ENCODE data around the gene MAG. TPM values are rescaled to one million over a fixed set of nuclear protein-coding genes. Genes with fewer than 3 reads are reported as not detected.

Gene MAG
- total RNA-seq, 1 donor from 2014 or later = not detected

DNA sequence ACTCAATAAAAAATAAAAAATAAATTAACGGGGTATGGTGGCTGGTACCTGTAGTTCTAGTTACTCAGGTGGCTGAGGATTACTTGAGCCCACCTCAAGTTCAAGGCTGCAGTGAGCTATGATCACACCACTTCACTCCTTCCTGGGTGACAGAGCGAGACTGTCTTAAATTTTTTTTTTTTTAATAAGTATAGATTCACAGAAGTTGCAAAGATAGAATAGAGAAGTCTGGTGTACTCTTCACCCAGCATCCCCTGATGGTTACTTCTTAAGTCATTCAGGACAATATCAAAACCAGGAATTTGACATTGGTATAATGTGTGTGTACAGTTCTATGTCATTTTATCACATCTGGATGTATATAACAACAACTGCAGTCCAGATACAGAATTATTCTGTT, 29.3 kb downstream of the MAG start:
- TF ChIP-seq, protein P1, sequence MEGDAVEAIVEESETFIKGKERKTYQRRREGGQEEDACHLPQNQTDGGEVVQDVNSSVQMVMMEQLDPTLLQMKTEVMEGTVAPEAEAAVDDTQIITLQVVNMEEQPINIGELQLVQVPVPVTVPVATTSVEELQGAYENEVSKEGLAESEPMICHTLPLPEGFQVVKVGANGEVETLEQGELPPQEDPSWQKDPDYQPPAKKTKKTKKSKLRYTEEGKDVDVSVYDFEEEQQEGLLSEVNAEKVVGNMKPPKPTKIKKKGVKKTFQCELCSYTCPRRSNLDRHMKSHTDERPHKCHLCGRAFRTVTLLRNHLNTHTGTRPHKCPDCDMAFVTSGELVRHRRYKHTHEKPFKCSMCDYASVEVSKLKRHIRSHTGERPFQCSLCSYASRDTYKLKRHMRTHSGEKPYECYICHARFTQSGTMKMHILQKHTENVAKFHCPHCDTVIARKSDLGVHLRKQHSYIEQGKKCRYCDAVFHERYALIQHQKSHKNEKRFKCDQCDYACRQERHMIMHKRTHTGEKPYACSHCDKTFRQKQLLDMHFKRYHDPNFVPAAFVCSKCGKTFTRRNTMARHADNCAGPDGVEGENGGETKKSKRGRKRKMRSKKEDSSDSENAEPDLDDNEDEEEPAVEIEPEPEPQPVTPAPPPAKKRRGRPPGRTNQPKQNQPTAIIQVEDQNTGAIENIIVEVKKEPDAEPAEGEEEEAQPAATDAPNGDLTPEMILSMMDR (IDR thresholded peaks at IDR 0.05; ENCODE audit: unreplicated experiment) = no peak
- Mint-ChIP-seq H3K4me1 (ENCODE audit: unreplicated experiment) (peaks cover 7% of the 10 kb centered on the region), H3K4me3 (ENCODE audit: unreplicated experiment) (no peak overlapping the region), H3K36me3 (ENCODE audit: low read depth, unreplicated experiment) (no peaks in the 10 kb centered on the region), H3K27ac (ENCODE audit: unreplicated experiment) (no peak overlapping the region), H3K9me3 (ENCODE audit: unreplicated experiment) (no peaks in the 10 kb centered on the region), H3K27me3 (ENCODE audit: unreplicated experiment) (peaks cover 5% of the 10 kb centered on the region)
- no peak for DNase-seq (ENCODE audit: low spot score)

DNA sequence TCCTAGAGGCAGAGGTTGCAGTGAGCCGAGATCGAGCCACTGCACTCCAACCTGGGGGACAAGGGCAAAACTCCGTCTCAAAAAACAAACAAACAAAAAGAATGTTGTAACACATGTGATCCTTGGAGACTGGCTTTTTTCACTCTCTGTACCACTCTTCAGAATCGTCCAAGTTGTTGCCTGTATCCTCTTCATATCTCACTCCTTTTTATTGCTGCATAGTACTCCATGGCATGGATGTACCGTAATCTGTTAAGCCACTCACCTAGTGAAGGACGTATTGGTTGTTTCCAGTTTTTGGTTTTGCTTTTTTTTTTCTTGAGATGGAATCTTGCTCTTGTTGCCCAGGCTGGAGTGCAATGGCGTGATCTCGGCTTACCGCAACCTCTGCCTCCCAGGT, 30.1 kb downstream of the MAG start:
- peaks cover 3% of the 10 kb centered on the region for H3K27me3 Mint-ChIP-seq (ENCODE audit: unreplicated experiment)
- H3K4me3 Mint-ChIP-seq (ENCODE audit: unreplicated experiment) = no peak overlapping the region
- H3K36me3 Mint-ChIP-seq (ENCODE audit: low read depth, unreplicated experiment) = no peaks in the 10 kb centered on the region
- peaks cover 7% of the 10 kb centered on the region for H3K4me1 Mint-ChIP-seq (ENCODE audit: unreplicated experiment)
- DNase-seq (ENCODE audit: low spot score) = no peak
- H3K9me3 Mint-ChIP-seq (ENCODE audit: unreplicated experiment) = no peaks in the 10 kb centered on the region
- H3K27ac Mint-ChIP-seq (ENCODE audit: unreplicated experiment) = no peak overlapping the region
- TF ChIP-seq, protein P1 (IDR thresholded peaks at IDR 0.05; ENCODE audit: unreplicated experiment) = no peak

DNA sequence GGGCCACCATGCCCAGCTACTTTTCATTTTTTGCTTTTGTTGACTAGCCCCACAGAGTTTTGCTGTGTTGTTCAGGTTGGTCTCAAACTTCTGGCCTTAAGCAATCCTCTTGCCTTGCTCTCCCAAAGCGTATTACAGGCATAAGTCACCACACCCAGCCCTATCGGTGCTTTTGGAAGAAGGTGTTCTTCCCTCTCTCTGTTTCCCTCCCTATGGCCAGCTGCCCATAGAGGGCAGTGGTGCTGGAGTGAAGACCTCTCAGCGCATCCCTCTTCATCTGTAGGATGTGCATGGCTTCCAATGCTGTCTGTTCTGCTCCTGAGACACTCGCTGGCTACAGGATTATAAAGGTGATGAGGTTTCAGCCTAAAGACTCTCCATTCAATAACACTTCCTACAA, 35.7 kb downstream of the MAG start:
- Mint-ChIP-seq H3K9me3 (ENCODE audit: unreplicated experiment) (no peaks in the 10 kb centered on the region), H3K4me3 (ENCODE audit: unreplicated experiment) (no peak overlapping the region), H3K27ac (ENCODE audit: unreplicated experiment) (no peak overlapping the region), H3K4me1 (ENCODE audit: unreplicated experiment) (no peaks in the 10 kb centered on the region), H3K36me3 (ENCODE audit: low read depth, unreplicated experiment) (no peaks in the 10 kb centered on the region), H3K27me3 (ENCODE audit: unreplicated experiment) (no peaks in the 10 kb centered on the region)
- TF ChIP-seq, protein P1 (IDR thresholded peaks at IDR 0.05; ENCODE audit: unreplicated experiment) = no peak
- DNase-seq (ENCODE audit: low spot score) = no peak

DNA sequence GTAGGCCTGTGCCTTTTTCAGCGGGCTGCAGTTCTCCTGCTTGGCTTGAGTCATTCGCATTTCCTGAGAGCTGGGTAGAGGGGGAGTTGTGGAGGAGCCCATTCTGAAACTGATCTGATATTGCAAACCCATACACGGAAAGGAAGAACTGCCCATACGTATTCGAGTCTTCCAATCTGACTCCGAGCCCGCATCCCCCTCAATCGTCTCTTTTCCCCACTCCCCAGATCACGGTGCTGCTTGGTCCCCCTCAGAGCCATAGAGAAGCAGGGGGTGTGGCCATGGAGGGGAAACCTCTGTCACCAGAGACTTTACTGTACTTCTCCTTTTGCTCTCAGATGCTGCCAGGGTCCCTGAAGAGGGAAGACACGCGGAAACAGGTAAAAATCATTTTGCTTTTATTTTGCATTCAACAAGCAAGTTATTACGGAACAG, 36.9 kb downstream of the MAG start, which contains the start of gene CD22:
Gene CD22, plus strand, starts transcription at position 337 of the 435 bp plus-strand sequence. CDS start 2,854 bp downstream, outside the sequence.
- Mint-ChIP-seq H3K4me3 (ENCODE audit: unreplicated experiment) (no peak within 1 kb of the TSS), H3K36me3 (ENCODE audit: low read depth, unreplicated experiment) (no peaks in the 10 kb centered on the region), H3K4me1 (ENCODE audit: unreplicated experiment) (no peaks in the 10 kb centered on the region), H3K27me3 (ENCODE audit: unreplicated experiment) (no peaks in the 10 kb centered on the region), H3K9me3 (ENCODE audit: unreplicated experiment) (no peaks in the 10 kb centered on the region), H3K27ac (ENCODE audit: unreplicated experiment) (no peak within 1 kb of the TSS)
- no peak for DNase-seq (ENCODE audit: low spot score)
- TF ChIP-seq, protein P1 (IDR thresholded peaks at IDR 0.05; ENCODE audit: unreplicated experiment) = no peak

DNA sequence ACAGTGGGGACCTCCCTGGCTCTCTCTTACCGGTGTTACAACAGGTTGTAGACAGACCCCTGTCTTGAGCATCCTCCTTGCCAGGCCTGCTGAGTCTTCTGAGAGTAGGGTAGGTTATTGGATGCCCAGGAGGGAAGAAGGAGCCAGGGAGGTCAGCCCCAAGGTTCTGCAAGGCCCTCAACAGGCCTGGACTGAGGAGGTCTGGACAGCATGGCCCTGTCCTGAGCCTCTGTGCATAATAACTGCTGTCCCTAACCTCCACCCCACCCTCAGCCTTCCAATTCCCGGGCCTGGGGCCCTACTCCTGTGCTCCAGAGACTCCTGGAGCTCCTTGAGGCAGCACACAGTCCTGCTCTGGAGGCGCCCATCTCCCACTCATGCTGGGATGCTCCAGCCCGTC, 37.4 kb downstream of the MAG start:
- Mint-ChIP-seq H3K27me3 (ENCODE audit: unreplicated experiment) (no peaks in the 10 kb centered on the region), H3K9me3 (ENCODE audit: unreplicated experiment) (no peaks in the 10 kb centered on the region), H3K4me1 (ENCODE audit: unreplicated experiment) (no peaks in the 10 kb centered on the region), H3K4me3 (ENCODE audit: unreplicated experiment) (no peak overlapping the region), H3K36me3 (ENCODE audit: low read depth, unreplicated experiment) (no peaks in the 10 kb centered on the region), H3K27ac (ENCODE audit: unreplicated experiment) (no peak overlapping the region)
- DNase-seq (ENCODE audit: low spot score) = no peak
- TF ChIP-seq, protein P1 (IDR thresholded peaks at IDR 0.05; ENCODE audit: unreplicated experiment) = no peak
